Measurements from ENCODE around the gene POP4. TPM values are rescaled to one million over a fixed set of nuclear protein-coding genes. Genes with fewer than 3 reads are reported as not detected.
A peak's percentile ranks its signal among the peaks of the same experiment; 100 is the strongest.

The POP4 gene
- total and polyA plus RNA-seq, 2 of the 13 experiments (the other 11 are each of a cell fraction or from before 2014, with no cell fraction given), result 32.2 to 84.0 TPM

- TF ChIP-seq MNT (IDR thresholded peaks at IDR 0.05) (no peak), ZNF225 (CRISPR knock-in tag; IDR thresholded peaks at IDR 0.05) (no peak), CENPBD1 (CRISPR knock-in tag; IDR thresholded peaks at IDR 0.05; ENCODE audit: borderline replicate concordance, low read depth) (no peak), MED1 (CRISPR knock-in tag; IDR thresholded peaks at IDR 0.05) (no peak), CBX1 (IDR thresholded peaks at IDR 0.05; ENCODE audit: low read depth) (no peak), PHF8 (CRISPR knock-in tag; IDR thresholded peaks at IDR 0.05) (peak; percentile 13; the same call in 1 of the 2 replicates), GATA4 (IDR thresholded peaks at IDR 0.05; ENCODE audit: borderline replicate concordance, low read depth) (no peak), ZNF777 (CRISPR knock-in tag; IDR thresholded peaks at IDR 0.05) (0 out of 2 replicates have a peak, but pooled peaks have one; percentile 13), THAP7 (CRISPR knock-in tag; IDR thresholded peaks at IDR 0.05) (no peak), HNRNPLL (IDR thresholded peaks at IDR 0.05; ENCODE audit: low read depth, low read length, poor library complexity, severe bottlenecking) (no peak), HHEX (CRISPR knock-in tag; IDR thresholded peaks at IDR 0.05) (no peak), IRF9 (CRISPR knock-in tag; IDR thresholded peaks at IDR 0.05; ENCODE audit: borderline replicate concordance) (no peak), BORCS8-MEF2B (CRISPR knock-in tag; IDR thresholded peaks at IDR 0.05) (no peak), STAT5B (CRISPR knock-in tag; IDR thresholded peaks at IDR 0.05) (no peak), KDM2A (CRISPR knock-in tag; IDR thresholded peaks at IDR 0.05; ENCODE audit: borderline replicate concordance, low read depth) (no peak), ATF5 (CRISPR knock-in tag; IDR thresholded peaks at IDR 0.05; ENCODE audit: low read depth) (no peak), CHD4 (IDR thresholded peaks at IDR 0.05; ENCODE audit: borderline replicate concordance, low read length) (no peak), ZNF792 (CRISPR knock-in tag; IDR thresholded peaks at IDR 0.05) (no peak), ZNF562 (CRISPR knock-in tag; IDR thresholded peaks at IDR 0.05; ENCODE audit: borderline replicate concordance) (no peak), ZBTB8A (CRISPR knock-in tag; IDR thresholded peaks at IDR 0.05; ENCODE audit: borderline replicate concordance, low read depth) (no peak), ZNF607 (CRISPR knock-in tag; IDR thresholded peaks at IDR 0.05; ENCODE audit: borderline replicate concordance) (no peak), PAF1 (CRISPR knock-in tag; IDR thresholded peaks at IDR 0.05) (no peak), TARDBP (CRISPR knock-in tag; IDR thresholded peaks at IDR 0.05) (0 out of 2 replicates have a peak, but pooled peaks have one; percentile 23), REPIN1 (CRISPR knock-in tag; IDR thresholded peaks at IDR 0.05; ENCODE audit: borderline replicate concordance, low read depth) (no peak), ZBTB1 (CRISPR knock-in tag; IDR thresholded peaks at IDR 0.05; ENCODE audit: borderline replicate concordance) (no peak)
These were observed 59.9 kb downstream of the POP4 start (continued) for GRCh38 chr19:29665826-29666577.
